Measurements from ENCODE around the gene PPRC1.

DNA sequence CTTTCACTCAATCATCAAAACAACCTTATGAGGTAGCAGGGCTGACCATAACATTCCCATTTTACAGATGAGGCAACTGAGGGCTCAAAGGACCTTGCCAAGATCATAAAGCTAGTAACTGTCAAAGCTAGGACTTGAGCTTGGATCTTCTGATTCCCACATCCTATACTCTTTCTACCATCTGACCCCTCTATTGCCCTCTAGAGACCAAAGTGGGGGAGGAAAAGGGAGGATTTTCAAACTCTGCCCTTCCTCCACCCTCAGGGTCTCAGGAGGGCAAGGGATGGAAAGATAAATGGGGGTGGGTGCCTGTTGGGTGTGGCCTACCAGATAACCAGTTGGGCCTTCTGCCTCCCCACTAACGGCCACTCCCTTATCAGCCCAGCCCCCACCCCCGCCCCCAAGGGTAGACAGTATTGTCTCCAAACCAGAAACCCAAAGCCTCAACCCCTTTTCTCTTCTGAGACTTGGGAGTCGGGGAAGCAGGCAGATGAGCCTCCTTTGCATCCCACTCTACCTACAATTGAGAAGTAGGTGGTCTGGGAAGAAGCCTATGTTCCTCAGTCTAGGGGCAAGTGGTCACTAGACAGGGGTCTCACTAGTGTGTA is 20.5 kb upstream of the PPRC1 start:
- TF ChIP-seq, protein P1, sequence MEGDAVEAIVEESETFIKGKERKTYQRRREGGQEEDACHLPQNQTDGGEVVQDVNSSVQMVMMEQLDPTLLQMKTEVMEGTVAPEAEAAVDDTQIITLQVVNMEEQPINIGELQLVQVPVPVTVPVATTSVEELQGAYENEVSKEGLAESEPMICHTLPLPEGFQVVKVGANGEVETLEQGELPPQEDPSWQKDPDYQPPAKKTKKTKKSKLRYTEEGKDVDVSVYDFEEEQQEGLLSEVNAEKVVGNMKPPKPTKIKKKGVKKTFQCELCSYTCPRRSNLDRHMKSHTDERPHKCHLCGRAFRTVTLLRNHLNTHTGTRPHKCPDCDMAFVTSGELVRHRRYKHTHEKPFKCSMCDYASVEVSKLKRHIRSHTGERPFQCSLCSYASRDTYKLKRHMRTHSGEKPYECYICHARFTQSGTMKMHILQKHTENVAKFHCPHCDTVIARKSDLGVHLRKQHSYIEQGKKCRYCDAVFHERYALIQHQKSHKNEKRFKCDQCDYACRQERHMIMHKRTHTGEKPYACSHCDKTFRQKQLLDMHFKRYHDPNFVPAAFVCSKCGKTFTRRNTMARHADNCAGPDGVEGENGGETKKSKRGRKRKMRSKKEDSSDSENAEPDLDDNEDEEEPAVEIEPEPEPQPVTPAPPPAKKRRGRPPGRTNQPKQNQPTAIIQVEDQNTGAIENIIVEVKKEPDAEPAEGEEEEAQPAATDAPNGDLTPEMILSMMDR (IDR thresholded peaks at IDR 0.05; ENCODE audit: poor library complexity, severe bottlenecking), result no peak
- no peak for TF ChIP-seq POLR2AphosphoS5 (IDR thresholded peaks at IDR 0.05)
- TF ChIP-seq SMC3 (conservative IDR thresholded peaks at IDR 0.05; ENCODE audit: poor library complexity), result no peak
- TF ChIP-seq TAF1 (IDR thresholded peaks at IDR 0.05; ENCODE audit: low read depth), result no peak
- TF ChIP-seq, protein P2, sequence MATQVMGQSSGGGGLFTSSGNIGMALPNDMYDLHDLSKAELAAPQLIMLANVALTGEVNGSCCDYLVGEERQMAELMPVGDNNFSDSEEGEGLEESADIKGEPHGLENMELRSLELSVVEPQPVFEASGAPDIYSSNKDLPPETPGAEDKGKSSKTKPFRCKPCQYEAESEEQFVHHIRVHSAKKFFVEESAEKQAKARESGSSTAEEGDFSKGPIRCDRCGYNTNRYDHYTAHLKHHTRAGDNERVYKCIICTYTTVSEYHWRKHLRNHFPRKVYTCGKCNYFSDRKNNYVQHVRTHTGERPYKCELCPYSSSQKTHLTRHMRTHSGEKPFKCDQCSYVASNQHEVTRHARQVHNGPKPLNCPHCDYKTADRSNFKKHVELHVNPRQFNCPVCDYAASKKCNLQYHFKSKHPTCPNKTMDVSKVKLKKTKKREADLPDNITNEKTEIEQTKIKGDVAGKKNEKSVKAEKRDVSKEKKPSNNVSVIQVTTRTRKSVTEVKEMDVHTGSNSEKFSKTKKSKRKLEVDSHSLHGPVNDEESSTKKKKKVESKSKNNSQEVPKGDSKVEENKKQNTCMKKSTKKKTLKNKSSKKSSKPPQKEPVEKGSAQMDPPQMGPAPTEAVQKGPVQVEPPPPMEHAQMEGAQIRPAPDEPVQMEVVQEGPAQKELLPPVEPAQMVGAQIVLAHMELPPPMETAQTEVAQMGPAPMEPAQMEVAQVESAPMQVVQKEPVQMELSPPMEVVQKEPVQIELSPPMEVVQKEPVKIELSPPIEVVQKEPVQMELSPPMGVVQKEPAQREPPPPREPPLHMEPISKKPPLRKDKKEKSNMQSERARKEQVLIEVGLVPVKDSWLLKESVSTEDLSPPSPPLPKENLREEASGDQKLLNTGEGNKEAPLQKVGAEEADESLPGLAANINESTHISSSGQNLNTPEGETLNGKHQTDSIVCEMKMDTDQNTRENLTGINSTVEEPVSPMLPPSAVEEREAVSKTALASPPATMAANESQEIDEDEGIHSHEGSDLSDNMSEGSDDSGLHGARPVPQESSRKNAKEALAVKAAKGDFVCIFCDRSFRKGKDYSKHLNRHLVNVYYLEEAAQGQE (IDR thresholded peaks at IDR 0.05; ENCODE audit: borderline replicate concordance), result no peak
- TF ChIP-seq EP300 (conservative IDR thresholded peaks at IDR 0.05; ENCODE audit: poor library complexity, severe bottlenecking), result no peak
